ENCODE measurements around the gene PPFIBP2.

DNA sequence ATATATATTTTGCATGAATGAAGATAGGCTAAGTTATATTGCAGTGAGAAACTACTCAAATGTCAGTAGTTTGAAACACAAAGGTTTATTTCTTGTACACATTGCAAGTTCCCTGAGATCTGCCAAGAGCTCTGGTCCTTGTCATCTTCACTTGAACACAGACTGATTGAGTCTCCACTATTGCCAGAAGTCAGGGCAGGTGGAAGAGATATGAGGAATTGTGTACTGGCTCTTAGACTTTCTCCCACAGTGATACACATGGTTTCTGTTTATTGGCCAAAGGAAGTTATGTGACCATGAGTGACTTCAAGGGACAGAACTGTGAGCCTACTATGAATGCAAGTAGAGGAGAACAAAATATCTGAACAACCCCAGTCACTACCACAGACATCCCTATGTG, 44.2 kb downstream of the PPFIBP2 start:
- TF ChIP-seq, protein P1, sequence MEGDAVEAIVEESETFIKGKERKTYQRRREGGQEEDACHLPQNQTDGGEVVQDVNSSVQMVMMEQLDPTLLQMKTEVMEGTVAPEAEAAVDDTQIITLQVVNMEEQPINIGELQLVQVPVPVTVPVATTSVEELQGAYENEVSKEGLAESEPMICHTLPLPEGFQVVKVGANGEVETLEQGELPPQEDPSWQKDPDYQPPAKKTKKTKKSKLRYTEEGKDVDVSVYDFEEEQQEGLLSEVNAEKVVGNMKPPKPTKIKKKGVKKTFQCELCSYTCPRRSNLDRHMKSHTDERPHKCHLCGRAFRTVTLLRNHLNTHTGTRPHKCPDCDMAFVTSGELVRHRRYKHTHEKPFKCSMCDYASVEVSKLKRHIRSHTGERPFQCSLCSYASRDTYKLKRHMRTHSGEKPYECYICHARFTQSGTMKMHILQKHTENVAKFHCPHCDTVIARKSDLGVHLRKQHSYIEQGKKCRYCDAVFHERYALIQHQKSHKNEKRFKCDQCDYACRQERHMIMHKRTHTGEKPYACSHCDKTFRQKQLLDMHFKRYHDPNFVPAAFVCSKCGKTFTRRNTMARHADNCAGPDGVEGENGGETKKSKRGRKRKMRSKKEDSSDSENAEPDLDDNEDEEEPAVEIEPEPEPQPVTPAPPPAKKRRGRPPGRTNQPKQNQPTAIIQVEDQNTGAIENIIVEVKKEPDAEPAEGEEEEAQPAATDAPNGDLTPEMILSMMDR (IDR thresholded peaks at IDR 0.05), result no peak
- TF ChIP-seq POLR2AphosphoS5 (IDR thresholded peaks at IDR 0.05), result no peak
